ENCODE data around the gene TTC33. TPM values are rescaled to one million over a fixed set of nuclear protein-coding genes. Genes with fewer than 3 reads are reported as not detected.
A peak's percentile ranks its signal among the peaks of the same experiment; 100 is the strongest.

TTC33 gene
- total RNA-seq, 1 experiment from 2014 or later, result 19.1 TPM

- peaks cover 39% of the 10 kb centered on the region for H3K36me3 ChIP-seq
- peak overlapping the region; percentile 95 for H3K27ac ChIP-seq
- H3K4me3 ChIP-seq, result peak overlapping the region; percentile 74
- no peaks in the 10 kb centered on the region for H3K27me3 ChIP-seq (replicated peaks)
- H3K4me1 ChIP-seq (replicated peaks), result peaks cover 58% of the 10 kb centered on the region
- H3K9me3 ChIP-seq (replicated peaks), result 0 out of 2 replicates have a peak, but pooled peaks cover 6% of the 10 kb centered on the region
- DNase-seq (ENCODE audit: low read depth in 1 of 2, low spot score in 2 of 2), result peak; percentile 92 to 95
Measured at GRCh38 chr5:40679148-40679912, 76.4 kb downstream of the TTC33 start.

DNA sequence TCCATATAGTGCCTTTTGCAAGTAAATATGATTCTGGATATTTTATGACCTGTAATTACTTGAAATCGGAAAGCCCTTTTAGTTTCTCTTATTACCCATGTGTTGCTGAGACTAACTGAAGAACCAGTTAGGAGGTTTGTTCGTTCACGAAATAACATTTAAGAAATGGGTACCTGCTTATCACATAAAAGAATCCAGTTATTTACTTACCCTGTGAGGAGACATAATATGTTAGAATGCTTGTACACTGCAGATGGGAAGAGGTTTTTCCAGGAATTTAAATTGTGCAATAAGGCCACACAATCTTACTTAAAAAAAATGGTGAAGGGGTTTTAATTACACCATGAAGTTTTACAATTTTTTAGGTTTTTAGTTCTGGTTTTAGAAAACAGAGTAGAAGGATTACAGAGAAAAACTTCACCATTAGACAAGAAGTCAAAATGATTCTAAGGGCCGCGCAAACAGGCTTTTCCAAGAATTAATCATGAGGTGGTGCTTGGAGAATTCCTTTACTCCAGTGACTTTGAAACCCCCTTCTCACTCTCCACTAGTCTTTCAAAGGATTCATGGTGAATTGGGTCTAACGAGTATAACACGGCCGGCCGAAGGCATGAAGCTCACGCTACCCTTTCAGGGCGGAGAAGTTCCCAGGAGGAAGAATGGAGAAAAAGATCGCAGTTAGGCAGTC is 77.2 kb downstream of the TTC33 start:
- H3K27ac ChIP-seq, result peak overlapping the region; percentile 95
- H3K4me3 ChIP-seq, result peak overlapping the region; percentile 74
- DNase-seq (ENCODE audit: low read depth in 1 of 2, low spot score in 2 of 2), result peak in 1 of 2 experiments; percentile 17
- H3K27me3 ChIP-seq (replicated peaks), result no peaks in the 10 kb centered on the region
- H3K36me3 ChIP-seq, result peaks cover 36% of the 10 kb centered on the region
- peaks cover 54% of the 10 kb centered on the region for H3K4me1 ChIP-seq (replicated peaks)
- 0 out of 2 replicates have a peak, but pooled peaks cover 6% of the 10 kb centered on the region for H3K9me3 ChIP-seq (replicated peaks)

GRCh38 chr5:40678026-40678425 is 77.7 kb downstream of the TTC33 start:
- DNase-seq (ENCODE audit: low read depth in 1 of 2, low spot score in 2 of 2), result peak in 1 of 2 experiments; percentile 37
- Histone ChIP-seq H3K9me3 (replicated peaks) (0 out of 2 replicates have a peak, but pooled peaks cover 6% of the 10 kb centered on the region), H3K4me1 (replicated peaks) (peaks cover 51% of the 10 kb centered on the region), H3K4me3 (peak overlapping the region; percentile 74), H3K27ac (peak overlapping the region; percentile 95), H3K27me3 (replicated peaks) (no peaks in the 10 kb centered on the region), H3K36me3 (peaks cover 30% of the 10 kb centered on the region)

DNA sequence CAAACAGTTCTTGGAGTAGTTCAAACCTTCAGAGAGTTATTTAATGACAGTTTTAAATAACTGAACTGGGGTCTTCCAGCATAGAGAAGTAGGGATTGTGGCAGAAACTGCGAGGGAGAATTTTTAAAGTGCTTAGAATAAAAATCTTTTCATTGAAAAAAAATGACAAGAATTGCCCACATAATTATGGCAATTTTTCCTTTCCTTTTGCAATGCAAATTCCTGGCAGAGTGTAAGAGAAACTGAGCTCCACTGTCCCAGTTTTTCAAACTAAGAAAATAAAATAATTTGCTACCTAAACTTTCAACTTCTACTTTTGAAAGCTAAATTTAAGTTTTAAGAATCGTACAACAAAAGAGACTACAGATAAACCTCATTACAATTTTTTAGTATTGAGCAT is 78.3 kb downstream of the TTC33 start:
- Histone ChIP-seq H3K27me3 (replicated peaks) (no peaks in the 10 kb centered on the region), H3K4me3 (peak overlapping the region; percentile 74; the same call in 1 of the 2 replicates), H3K4me1 (replicated peaks) (peaks cover 51% of the 10 kb centered on the region), H3K36me3 (peaks cover 24% of the 10 kb centered on the region), H3K27ac (peak overlapping the region; percentile 95), H3K9me3 (replicated peaks) (0 out of 2 replicates have a peak, but pooled peaks cover 6% of the 10 kb centered on the region)
- DNase-seq (ENCODE audit: low read depth in 1 of 2, low spot score in 2 of 2), result no peak

- Histone ChIP-seq H3K4me1 (replicated peaks) (peaks cover 46% of the 10 kb centered on the region), H3K9me3 (replicated peaks) (0 out of 2 replicates have a peak, but pooled peaks cover 6% of the 10 kb centered on the region), H3K27ac (peak overlapping the region; percentile 95), H3K36me3 (peaks cover 18% of the 10 kb centered on the region), H3K27me3 (replicated peaks) (no peaks in the 10 kb centered on the region), H3K4me3 (0 out of 2 replicates have a peak overlapping the region, but pooled peaks have one; percentile 74)
- DNase-seq (ENCODE audit: low read depth in 1 of 2, low spot score in 2 of 2), result peak; percentile 55 to 71
Measured at GRCh38 chr5:40676613-40677343, 79.0 kb downstream of the TTC33 start.

- no peak for DNase-seq (ENCODE audit: low read depth in 1 of 2, low spot score in 2 of 2)
- H3K4me3 ChIP-seq, result no peak overlapping the region
- no peaks in the 10 kb centered on the region for H3K9me3 ChIP-seq (replicated peaks)
- no peak overlapping the region for H3K27ac ChIP-seq
- peaks cover 6% of the 10 kb centered on the region; the same call in 1 of the 2 replicates for H3K36me3 ChIP-seq
- H3K27me3 ChIP-seq (replicated peaks), result no peaks in the 10 kb centered on the region
- H3K4me1 ChIP-seq (replicated peaks), result peaks cover 34% of the 10 kb centered on the region
Measured at GRCh38 chr5:40675396-40676133, 80.2 kb downstream of the TTC33 start.

GRCh38 chr5:40674661-40675235 is 81.0 kb downstream of the TTC33 start:
- no peaks in the 10 kb centered on the region for H3K36me3 ChIP-seq
- H3K27ac ChIP-seq, result no peak overlapping the region
- no peaks in the 10 kb centered on the region for H3K9me3 ChIP-seq (replicated peaks)
- no peaks in the 10 kb centered on the region for H3K27me3 ChIP-seq (replicated peaks)
- DNase-seq (ENCODE audit: low read depth in 1 of 2, low spot score in 2 of 2), result no peak
- peaks cover 26% of the 10 kb centered on the region for H3K4me1 ChIP-seq (replicated peaks)
- no peak overlapping the region for H3K4me3 ChIP-seq

- DNase-seq (ENCODE audit: low read depth in 1 of 2, low spot score in 2 of 2), result no peak
- no peaks in the 10 kb centered on the region for H3K27me3 ChIP-seq (replicated peaks)
- H3K36me3 ChIP-seq, result no peaks in the 10 kb centered on the region
- H3K9me3 ChIP-seq (replicated peaks), result no peaks in the 10 kb centered on the region
- H3K4me1 ChIP-seq (replicated peaks), result peaks cover 23% of the 10 kb centered on the region
- H3K27ac ChIP-seq, result no peak overlapping the region
- H3K4me3 ChIP-seq, result no peak overlapping the region
Measured at GRCh38 chr5:40672425-40672824, 83.3 kb downstream of the TTC33 start.

DNA sequence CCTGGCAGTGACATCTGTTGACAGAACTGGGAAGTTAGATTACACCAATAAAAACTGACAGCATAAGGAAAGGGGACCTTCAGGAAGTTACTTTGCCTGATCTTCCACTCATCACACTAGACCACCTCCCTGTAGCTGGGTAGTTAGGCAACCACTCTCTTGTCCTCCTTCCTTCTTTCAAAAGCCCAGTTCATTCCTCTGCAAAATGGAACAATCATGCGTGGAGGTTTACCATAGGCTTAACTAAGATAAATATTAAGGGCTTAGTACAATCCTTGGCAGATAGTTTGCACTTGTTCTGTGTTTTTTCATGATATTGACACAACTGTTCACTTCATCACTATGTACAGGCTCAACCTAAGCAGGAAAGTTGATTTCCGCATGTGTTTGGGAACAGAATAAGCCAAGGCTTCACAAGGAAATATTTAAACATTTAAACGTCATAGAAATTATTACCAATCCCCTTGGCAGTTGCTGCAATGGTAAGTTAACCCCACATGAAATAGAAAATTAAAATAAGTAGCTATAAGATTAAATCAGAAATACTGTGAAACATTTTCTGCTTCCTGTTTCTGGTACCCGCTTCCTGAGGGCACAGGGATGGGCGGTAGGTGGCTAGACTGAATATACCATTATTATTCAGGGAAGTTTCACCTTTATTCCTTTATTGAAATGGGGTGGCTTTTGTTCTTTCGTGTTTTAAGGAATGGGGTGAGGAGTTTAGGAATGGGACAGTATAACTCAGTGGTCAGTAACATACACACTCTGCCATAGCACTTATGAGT is 86.0 kb downstream of the TTC33 start:
- Histone ChIP-seq H3K36me3 (no peaks in the 10 kb centered on the region), H3K9me3 (replicated peaks) (no peaks in the 10 kb centered on the region), H3K27ac (no peak overlapping the region), H3K4me1 (replicated peaks) (peaks cover 11% of the 10 kb centered on the region), H3K27me3 (replicated peaks) (no peaks in the 10 kb centered on the region), H3K4me3 (no peak overlapping the region)
- no peak for DNase-seq (ENCODE audit: low read depth in 1 of 2, low spot score in 2 of 2)

- Histone ChIP-seq H3K4me1 (replicated peaks) (no peaks in the 10 kb centered on the region), H3K4me3 (no peak overlapping the region), H3K36me3 (no peaks in the 10 kb centered on the region), H3K9me3 (replicated peaks) (no peaks in the 10 kb centered on the region), H3K27me3 (replicated peaks) (no peaks in the 10 kb centered on the region), H3K27ac (no peak overlapping the region)
- no peak for DNase-seq (ENCODE audit: low read depth in 1 of 2, low spot score in 2 of 2)
Measured at GRCh38 chr5:40667161-40667663, 88.5 kb downstream of the TTC33 start.

DNA sequence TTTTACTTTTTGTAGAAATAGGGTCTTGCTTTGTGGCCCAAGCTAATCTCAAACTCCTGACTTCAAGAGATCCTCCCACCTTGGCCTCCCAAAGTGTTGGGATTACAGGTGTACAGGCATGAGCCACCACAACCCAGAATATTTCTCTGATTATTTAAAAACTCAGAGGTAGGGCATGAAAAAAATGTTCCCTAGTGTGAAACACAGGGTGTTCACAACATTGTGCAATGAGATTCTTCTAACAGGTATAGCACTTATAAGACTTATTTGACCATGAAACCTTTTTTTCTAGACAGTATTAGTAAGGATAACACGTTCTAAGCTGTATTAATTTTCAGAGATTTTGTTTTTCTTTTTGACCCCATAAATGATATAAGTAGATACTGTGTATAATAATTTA is 89.1 kb downstream of the TTC33 start:
- DNase-seq (ENCODE audit: low read depth in 1 of 2, low spot score in 2 of 2), result no peak
- Histone ChIP-seq H3K4me1 (replicated peaks) (no peaks in the 10 kb centered on the region), H3K9me3 (replicated peaks) (no peaks in the 10 kb centered on the region), H3K27ac (no peak overlapping the region), H3K27me3 (replicated peaks) (no peaks in the 10 kb centered on the region), H3K36me3 (no peaks in the 10 kb centered on the region), H3K4me3 (no peak overlapping the region)

DNA sequence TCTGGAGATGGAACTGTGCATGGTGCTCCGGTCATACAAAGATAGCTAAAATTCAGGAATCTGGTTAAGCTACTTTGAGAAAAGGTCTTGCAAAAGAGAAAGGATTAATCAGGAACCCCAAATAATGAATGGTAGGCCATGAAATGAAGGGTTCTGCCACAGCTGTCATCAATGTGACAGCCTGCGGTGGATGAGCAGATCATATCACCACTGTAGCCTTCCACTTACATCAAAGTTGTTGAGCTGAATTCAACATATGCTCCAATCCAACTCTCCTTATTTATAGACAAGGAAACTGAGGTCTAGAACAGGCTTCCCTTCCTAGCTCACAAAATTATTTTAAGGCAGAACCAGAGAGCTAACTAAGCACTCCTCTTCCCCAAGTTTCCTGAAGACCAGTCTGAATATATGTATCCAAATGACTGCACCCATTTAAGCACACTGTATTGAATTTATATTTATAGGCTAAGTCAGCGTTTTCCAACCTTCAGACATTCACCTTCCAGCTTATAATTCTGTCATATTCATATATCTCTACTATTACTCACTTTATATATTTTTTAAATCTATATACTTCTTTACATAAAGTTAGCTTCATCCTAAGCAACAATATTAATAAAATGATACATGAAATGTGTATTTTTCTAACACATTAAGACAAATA is 90.0 kb downstream of the TTC33 start:
- no peaks in the 10 kb centered on the region for H3K4me1 ChIP-seq (replicated peaks)
- no peaks in the 10 kb centered on the region for H3K36me3 ChIP-seq
- no peaks in the 10 kb centered on the region for H3K27me3 ChIP-seq (replicated peaks)
- H3K4me3 ChIP-seq, result no peak overlapping the region
- no peak for DNase-seq (ENCODE audit: low read depth in 1 of 2, low spot score in 2 of 2)
- no peaks in the 10 kb centered on the region for H3K9me3 ChIP-seq (replicated peaks)
- H3K27ac ChIP-seq, result no peak overlapping the region
